Urinary bladder (tissue), 4 donors: ENCODE measurements around the gene ITGB8. TPM values are rescaled to one million over a fixed set of nuclear protein-coding genes. Genes with fewer than 3 reads are reported as not detected.

Experiments
- DNase-seq: peaks from one replicate; pipeline ENCODE4 v3.0.0-alpha.2; 2015; ENCODE audit errors: extremely low spot score
- H3K27ac ChIP-seq: one replicate; pipeline ENCODE4 v1.5.1; 2013; ENCODE audit warnings: low read depth, mild to moderate bottlenecking, moderate library complexity
- H3K36me3 ChIP-seq: one replicate; pipeline ENCODE4 v1.6.1; 2013; ENCODE audit warnings: mild to moderate bottlenecking, moderate library complexity; ENCODE audit not compliant: insufficient read depth
- H3K4me1 ChIP-seq: one replicate; pipeline ENCODE4 v1.6.1; 2013; ENCODE audit warnings: mild to moderate bottlenecking, moderate library complexity; ENCODE audit not compliant: insufficient read depth
- H3K4me3 ChIP-seq: one replicate; pipeline ENCODE4 v1.5.1; 2013; ENCODE audit warnings: low read depth, low read length
- WGBS: extraction: QIAGEN DNeasy Blood & Tissue Kit; methylation state at CpG from one replicate; pipeline ENCODE4 v1.1.7; 2013; 5-methylcytosine and 5-hydroxymethylcytosine counted together
- polyA plus RNA-seq: library from polyadenylated mRNA; stranded (reverse); fragments of 200-250 nt; gene quantifications from one replicate; pipeline ENCODE4 v1.2.3, GENCODE V29; 2013
- total RNA-seq: library from RNA; depleted of rRNA; stranded (reverse); fragments of >200 nt; gene quantifications from one replicate; pipeline ENCODE4 v1.2.3, GENCODE V29; 2014
- donor health status: healthy with polysubstance abuse.
- donor health status: healthy.

Gene ITGB8
- total and polyA plus RNA-seq, 2 donors, result 6.3 to 106 TPM

DNA sequence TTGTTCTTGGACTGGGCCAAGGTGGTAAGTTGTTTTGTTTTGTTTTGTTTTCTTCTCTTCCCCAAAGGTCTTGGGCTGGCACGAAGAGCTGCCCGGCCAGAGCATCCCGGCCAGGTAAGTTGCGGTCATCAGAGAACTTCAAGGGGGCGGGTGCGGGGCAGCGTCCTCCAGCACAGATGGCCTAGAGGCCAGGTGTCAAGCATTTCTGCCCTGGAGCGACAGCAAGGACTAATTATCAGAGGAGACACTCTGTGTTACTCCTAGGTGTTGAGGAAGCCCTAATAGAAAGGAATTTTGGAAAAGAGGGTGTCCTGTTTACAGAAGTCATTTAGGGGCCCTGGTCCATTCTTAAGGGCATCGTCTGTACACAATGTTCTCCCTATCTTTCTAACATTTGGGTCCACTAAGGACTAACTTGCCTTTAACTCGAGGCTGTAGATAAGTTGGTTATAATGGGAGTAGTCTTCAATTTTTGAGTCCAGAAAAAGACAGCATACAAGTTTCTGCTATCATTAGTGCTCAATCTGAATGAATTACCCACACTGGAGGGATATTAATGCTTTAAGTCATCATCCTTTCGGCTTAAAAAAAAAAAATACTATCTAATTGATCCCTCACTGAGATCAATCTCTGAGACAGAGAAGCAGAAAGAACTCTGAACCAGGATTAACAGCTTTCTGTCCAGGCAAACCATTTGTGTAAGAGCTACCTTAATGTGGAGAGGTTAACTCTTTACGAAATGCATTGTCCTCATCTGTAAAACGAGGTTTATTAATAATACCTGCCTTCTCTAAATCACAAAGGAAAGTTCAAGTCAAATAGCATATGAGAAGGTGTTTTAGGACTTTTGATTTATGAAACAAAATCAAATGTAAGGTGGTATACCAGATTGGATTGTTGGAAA, 1.5 kb downstream of the ITGB8 start:
- no peak for DNase-seq
- Histone ChIP-seq H3K4me1 (no peaks in the 10 kb centered on the region), H3K4me3 (peak overlapping the region; percentile 63), H3K27ac (peak overlapping the region; percentile 59), H3K36me3 (no peaks in the 10 kb centered on the region)
- 15% methylated on average over 13 of the region's 13 CpGs for WGBS

DNA sequence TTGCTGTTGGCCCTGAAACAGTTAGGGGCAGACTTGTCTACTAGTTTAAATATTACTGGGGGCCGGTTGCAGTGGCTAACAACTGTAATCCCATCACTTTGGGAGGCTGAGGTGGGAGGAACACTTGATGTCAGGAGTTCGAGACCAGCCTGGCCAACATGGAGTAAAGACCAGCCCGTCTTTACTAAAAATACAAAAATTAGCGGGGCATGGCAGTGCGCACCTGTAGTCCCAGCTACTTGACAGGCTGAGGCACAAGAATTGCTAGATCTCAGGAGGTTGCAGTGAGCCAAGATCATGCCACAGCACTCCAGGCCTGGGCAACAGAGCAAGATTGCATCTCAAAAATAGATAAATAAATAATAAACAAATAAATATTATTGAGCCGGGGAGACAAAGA, 7.6 kb downstream of the ITGB8 start:
- no peaks in the 10 kb centered on the region for H3K4me1 ChIP-seq
- DNase-seq, result no peak
- 87% methylated on average over 6 of the region's 6 CpGs for WGBS

DNA sequence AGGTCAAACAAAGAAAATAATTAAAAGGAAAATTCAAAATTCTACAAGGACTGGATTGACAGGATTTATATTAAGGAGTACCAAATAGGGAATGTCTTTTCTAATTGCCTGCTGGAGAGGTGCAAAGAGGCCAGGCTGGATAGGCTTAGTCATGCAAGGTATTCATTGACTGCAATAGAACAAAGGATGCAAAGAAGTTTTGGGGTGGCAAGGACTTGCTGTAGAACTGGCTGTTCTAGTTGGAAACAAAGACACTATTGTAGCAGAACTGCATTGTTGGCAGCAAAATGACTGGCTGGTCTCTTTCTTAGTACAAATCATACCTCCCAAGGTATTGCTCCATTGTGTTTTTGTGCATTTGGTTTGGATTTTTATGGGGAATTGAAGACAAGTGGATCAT, 10.1 kb downstream of the ITGB8 start:
- Histone ChIP-seq H3K36me3 (no peaks in the 10 kb centered on the region), H3K4me3 (no peak overlapping the region), H3K27ac (no peak overlapping the region), H3K4me1 (no peaks in the 10 kb centered on the region)
- DNase-seq, result no peak

More for the DNA sequence above, 7.6 kb downstream of the ITGB8 start:
- no peak overlapping the region for H3K4me3 ChIP-seq
- no peak overlapping the region for H3K27ac ChIP-seq
- H3K36me3 ChIP-seq, result no peaks in the 10 kb centered on the region

DNA sequence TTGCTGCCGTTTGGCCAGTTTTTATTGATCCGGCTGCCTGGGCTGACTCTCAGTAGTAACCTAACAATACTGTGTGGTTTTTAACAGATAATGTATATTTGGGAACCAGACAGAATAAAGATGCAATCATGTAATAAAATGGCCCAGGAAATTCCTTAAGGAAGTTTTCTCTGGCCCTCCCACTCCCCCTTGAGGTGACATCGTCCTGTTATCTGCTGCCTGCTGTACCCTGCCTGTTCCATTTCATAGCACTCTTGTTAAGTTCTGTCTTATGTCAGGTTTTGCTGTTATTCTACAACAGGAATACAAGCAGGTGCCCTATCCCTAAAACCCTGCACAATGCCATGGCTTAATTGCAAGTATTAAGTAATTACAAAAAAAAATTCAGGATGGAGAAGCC, 12.5 kb downstream of the ITGB8 start:
- Histone ChIP-seq H3K4me3 (no peak overlapping the region), H3K27ac (no peak overlapping the region), H3K36me3 (no peaks in the 10 kb centered on the region), H3K4me1 (no peaks in the 10 kb centered on the region)
- DNase-seq, result no peak
- WGBS, result 55% methylated on average over 3 of the region's 3 CpGs

DNA sequence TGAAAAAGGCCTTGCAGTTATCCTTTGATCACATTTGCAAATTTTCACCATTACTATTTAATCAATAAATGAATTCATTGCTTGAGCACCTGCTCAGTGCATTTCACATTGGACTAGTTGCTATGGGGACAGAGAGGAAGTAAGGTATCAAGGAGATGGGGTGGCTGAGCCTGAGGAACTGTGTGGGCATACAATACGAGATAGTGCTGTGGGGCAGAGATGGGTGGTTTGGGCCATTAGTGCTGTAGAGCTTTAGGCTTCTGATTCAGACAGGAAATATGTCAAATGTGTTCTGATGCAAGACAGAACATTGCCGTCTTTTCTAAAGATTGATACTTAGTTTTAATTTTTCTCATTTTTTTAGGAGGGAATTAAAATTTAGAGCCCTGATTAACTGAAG, 13.2 kb downstream of the ITGB8 start:
- DNase-seq, result no peak
- 65% methylated on average over 2 of the region's 2 CpGs for WGBS
- no peak overlapping the region for H3K27ac ChIP-seq
- H3K4me3 ChIP-seq, result no peak overlapping the region
- no peaks in the 10 kb centered on the region for H3K36me3 ChIP-seq
- H3K4me1 ChIP-seq, result no peaks in the 10 kb centered on the region

DNA sequence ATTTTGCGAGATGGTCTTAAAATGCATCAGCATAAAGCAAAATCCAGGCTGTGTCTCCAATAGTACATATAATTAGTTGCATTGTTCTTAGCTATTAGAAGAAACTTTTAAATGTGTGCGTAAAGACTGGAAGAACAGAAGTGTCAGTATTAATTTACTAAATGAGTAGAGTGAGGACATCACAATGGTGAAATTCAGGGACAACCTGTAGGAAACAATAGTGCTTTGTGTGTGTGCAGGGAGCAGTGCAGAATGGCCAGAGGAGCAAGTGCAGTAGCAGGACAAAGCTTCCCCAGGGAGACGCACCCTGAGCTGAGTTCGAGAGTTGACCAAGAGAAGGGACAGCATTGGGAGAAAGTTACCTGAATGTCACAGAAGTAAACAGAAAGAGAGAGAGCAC, 13.7 kb downstream of the ITGB8 start:
- Histone ChIP-seq H3K36me3 (no peaks in the 10 kb centered on the region), H3K4me1 (no peaks in the 10 kb centered on the region), H3K4me3 (no peak overlapping the region), H3K27ac (no peak overlapping the region)
- no peak for DNase-seq
- 96% methylated on average over 4 of the region's 4 CpGs for WGBS

DNA sequence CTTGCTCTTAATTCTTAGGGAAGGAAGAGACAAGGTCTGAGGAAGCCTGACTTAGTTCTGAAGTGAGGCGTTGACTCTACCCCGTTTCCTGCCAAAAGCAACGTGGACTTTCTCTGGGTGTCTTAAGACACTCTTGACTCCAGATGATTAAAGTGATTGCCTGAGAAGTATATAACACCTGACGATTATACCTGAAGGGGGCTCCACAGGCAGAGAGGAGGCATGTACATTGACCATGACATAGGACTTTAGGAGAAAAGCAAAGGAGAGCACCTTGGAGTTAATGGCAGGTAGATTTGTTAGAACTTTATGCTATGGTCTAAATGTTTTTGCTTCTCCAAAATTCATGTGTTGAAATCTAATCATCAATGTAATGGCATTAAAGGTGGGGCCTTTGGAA, 15.9 kb downstream of the ITGB8 start:
- no peak for DNase-seq
- H3K36me3 ChIP-seq, result no peaks in the 10 kb centered on the region
- H3K4me1 ChIP-seq, result peaks cover 1% of the 10 kb centered on the region
- H3K27ac ChIP-seq, result no peak overlapping the region
- 89% methylated on average over 4 of the region's 4 CpGs for WGBS
- H3K4me3 ChIP-seq, result no peak overlapping the region

DNA sequence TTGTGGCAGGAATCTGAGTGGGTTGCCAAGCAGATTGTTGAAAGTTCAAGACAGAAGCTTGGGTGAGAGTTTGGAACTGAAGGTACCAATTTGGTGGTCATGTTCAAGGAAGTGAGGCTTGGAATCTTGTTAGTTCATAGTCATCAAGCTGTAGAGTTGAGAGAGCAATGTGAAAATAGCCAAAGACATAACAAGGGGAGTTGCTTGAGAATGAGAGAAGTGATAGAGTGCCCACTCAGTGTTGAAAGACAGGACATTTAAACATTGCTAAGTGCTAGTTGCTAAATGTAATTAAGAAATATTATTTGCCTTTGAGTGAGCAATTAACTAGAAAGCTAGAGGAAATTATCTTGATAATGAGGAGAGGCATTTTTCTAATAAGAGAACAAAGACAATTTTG, 17.0 kb downstream of the ITGB8 start:
- H3K4me3 ChIP-seq, result no peak overlapping the region
- peaks cover 1% of the 10 kb centered on the region for H3K4me1 ChIP-seq
- H3K36me3 ChIP-seq, result no peaks in the 10 kb centered on the region
- no peak overlapping the region for H3K27ac ChIP-seq
- DNase-seq, result no peak

DNA sequence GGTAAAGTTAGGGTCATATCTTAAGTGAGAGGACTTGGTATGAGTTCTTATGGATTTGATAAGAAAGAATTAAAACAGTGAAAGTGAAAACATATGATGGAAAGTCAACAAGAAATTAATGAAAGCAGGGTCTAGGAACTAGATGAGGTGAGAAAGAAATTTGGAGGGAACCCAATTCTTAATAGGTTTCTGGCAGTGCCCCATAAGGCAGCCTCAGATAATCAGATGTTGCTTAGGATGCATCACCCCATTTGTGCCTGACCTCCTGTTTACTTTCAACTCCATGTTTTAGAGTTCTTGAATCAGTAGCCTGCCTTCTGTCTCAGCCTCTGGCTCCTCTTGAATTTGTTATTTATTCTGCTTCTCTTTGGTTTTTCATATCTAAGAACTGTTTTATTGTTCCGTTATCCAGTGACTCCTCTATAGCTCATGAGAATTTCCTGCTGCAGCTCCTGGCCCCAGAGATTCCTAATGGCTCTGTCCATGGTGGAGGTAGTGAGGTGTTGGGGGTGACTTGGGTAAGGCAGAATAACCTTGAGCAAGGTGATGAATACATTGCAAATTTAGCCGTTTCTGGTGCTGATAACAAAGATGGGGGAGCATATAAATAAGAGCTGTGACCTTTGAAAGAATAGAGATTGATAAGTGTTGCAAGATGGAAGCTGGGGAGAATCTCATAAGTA, 17.6 kb downstream of the ITGB8 start:
- DNase-seq, result no peak
- 83% methylated on average over 2 of the region's 2 CpGs for WGBS
- Histone ChIP-seq H3K4me3 (no peak overlapping the region), H3K36me3 (no peaks in the 10 kb centered on the region), H3K27ac (no peak overlapping the region), H3K4me1 (peaks cover 1% of the 10 kb centered on the region)

DNA sequence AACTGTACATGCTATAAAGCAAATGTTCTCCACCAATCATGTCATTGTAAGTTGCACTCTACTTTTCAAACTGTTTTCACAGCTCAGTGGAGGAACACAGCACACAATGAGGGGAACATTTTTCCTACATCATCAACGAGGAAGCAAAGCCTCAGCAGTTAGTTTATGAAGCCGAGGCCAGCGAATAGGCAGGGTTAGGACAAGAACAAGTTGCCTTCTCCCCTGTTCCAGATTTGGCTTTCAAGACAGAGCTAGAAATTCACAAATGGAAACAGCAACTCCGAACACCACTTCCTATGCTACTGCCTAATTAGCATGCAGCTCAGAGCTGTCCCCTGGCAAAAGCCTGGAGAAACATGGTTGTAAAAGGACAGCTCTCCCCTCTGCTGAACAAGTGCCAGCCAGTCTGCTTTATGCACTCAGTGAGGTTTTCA, 19.8 kb downstream of the ITGB8 start:
- no peak for DNase-seq
- H3K4me3 ChIP-seq, result no peak overlapping the region

DNA sequence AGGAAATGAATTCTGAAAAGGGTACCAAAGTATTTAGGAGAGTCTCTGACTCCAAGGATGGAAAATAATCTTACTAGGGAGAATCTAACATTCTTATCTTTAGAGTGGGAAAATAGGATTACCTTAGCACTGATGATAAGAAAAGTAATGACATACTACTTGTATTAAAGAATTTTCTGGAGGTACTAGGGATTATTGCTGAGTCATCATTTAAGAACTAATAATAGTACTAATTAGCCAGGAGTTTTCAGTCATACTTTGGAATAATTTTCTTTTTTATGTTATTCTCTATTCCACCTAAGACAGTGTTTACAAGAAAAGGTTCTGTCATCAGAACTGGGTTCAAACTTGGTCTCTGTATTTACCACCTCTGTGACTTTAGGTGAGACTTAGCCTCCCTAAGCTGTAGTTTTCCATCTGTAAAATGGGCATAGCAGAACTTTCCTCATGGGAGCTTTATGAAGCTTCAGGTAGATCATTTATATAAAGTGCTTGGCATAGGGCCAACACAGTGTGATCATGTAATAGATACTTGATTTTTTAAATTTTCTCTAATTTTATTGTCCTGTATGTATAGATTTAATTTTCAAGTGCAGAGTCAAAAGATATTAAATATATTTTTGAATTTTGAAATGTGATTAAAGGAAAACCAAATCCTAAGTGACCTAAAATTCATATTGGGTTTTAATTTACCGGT, 20.4 kb downstream of the ITGB8 start:
- Histone ChIP-seq H3K36me3 (peaks cover 1% of the 10 kb centered on the region), H3K27ac (no peak overlapping the region), H3K4me1 (peaks cover 1% of the 10 kb centered on the region), H3K4me3 (no peak overlapping the region)
- no peak for DNase-seq
- 92% methylated on average over 1 of the region's 1 CpG for WGBS

More for the DNA sequence above, 19.8 kb downstream of the ITGB8 start:
- Histone ChIP-seq H3K36me3 (peaks cover 1% of the 10 kb centered on the region), H3K4me1 (peaks cover 1% of the 10 kb centered on the region), H3K27ac (no peak overlapping the region)
- WGBS, result 7% methylated on average over 4 of the region's 4 CpGs

DNA sequence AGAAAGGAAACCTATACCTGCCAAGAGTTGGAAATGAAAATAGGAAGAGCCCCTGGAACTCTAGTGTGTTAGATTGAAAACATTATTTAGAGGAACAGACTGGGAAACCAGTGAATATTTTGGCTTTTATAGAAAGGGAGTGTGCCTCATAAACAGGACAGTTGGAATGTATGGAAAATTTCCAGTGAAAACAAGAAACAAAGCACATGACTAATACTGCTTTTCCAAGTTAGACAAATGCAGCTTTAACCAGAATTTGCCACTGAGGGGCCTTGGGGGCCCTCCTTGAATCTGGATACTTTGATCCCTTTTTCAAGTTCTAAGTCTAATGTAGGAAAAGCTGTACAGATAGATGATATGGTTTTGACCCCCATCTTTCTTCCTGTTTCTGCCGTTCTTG, 21.2 kb downstream of the ITGB8 start:
- H3K36me3 ChIP-seq, result peaks cover 1% of the 10 kb centered on the region
- peaks cover 1% of the 10 kb centered on the region for H3K4me1 ChIP-seq
- H3K4me3 ChIP-seq, result no peak overlapping the region
- WGBS, result 24% methylated on average over 1 of the region's 1 CpG
- no peak for DNase-seq
- H3K27ac ChIP-seq, result peak overlapping the region; percentile 59

DNA sequence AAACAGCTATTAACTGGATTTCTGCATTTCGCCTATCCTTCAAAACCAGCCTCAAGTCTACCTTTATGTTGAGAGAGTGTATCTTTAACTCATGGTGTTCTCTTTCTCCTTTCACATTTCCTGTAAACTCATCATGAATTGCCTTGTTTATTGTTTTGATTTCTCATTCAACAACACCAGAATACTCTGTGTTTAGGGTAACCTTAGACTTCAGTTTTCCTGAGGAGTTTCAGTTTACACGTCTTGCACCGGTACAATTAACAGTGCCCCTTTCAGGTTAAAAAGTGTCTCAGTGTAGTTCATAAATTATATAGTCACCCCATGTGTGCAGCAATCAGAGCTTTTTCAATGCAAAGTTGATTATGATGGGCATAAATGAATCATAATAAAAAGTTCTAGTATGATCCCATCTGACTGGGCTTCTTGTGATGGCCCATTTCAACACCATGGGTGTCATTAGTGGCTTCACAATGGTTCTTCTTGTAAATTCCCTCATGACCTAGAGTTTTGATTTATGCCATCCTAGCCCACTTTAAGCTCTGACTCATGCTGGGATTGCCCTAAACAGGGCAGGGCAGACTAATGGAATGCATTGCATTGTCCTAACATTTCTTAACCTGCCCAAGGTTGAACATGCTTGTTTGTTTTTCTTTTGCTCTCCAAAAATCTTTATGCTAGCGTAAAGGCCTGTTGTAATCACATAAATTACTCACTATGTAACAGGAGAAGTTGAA, 22.0 kb downstream of the ITGB8 start:
- DNase-seq, result no peak
- WGBS, result 81% methylated on average over 4 of the region's 4 CpGs
- Histone ChIP-seq H3K4me3 (no peak overlapping the region), H3K36me3 (peaks cover 1% of the 10 kb centered on the region), H3K4me1 (peaks cover 1% of the 10 kb centered on the region), H3K27ac (peak overlapping the region; percentile 59)
